Measurements from ENCODE around the gene DNAH5.

GRCh38 chr5:13745508-13745907, 199.0 kb downstream of the DNAH5 start:
- TF ChIP-seq POLR2A (IDR thresholded peaks at IDR 0.05) (no peak), CTCF (IDR thresholded peaks at IDR 0.05) (no peak)

Data from adrenal gland (tissue), 5 donors.